Kidney capillary endothelial cell (primary cell): ENCODE data around the gene CACNA2D2.

ENCODE experiments used
- DNase-seq: peaks from one replicate; pipeline ENCODE4 v3.0.0-alpha.2; 2018; ENCODE audit warnings: low spot score

CACNA2D2 gene

GRCh38 chr3:50459785-50460184, 43.6 kb downstream of the CACNA2D2 start:
- no peak for DNase-seq

GRCh38 chr3:50457988-50458387, 45.4 kb downstream of the CACNA2D2 start:
- DNase-seq, result no peak

GRCh38 chr3:50455161-50456018, 48.0 kb downstream of the CACNA2D2 start:
- DNase-seq, result no peak

- DNase-seq, result no peak
These were observed 48.9 kb downstream of the CACNA2D2 start for GRCh38 chr3:50454481-50455070.

GRCh38 chr3:50453907-50454306, 49.5 kb downstream of the CACNA2D2 start:
- DNase-seq, result no peak

GRCh38 chr3:50450209-50450921, 53.1 kb downstream of the CACNA2D2 start:
- DNase-seq, result no peak

GRCh38 chr3:50448752-50449539, 54.5 kb downstream of the CACNA2D2 start:
- DNase-seq, result no peak

GRCh38 chr3:50447290-50447840, 56.1 kb downstream of the CACNA2D2 start:
- no peak for DNase-seq

GRCh38 chr3:50445919-50446318, 57.5 kb downstream of the CACNA2D2 start:
- no peak for DNase-seq

- no peak for DNase-seq
These were observed 58.7 kb downstream of the CACNA2D2 start for GRCh38 chr3:50444782-50445181.

- no peak for DNase-seq
These were observed 59.2 kb downstream of the CACNA2D2 start for GRCh38 chr3:50444213-50444612.

- DNase-seq, result no peak
These were observed 60.4 kb downstream of the CACNA2D2 start for GRCh38 chr3:50442945-50443579.

GRCh38 chr3:50441424-50442217, 61.8 kb downstream of the CACNA2D2 start:
- DNase-seq, result no peak

GRCh38 chr3:50436114-50436674, 67.2 kb downstream of the CACNA2D2 start:
- peak; percentile 55 for DNase-seq

- no peak for DNase-seq
These were observed 67.9 kb downstream of the CACNA2D2 start for GRCh38 chr3:50435371-50436113.

- no peak for DNase-seq
These were observed 69.5 kb downstream of the CACNA2D2 start for GRCh38 chr3:50433954-50434353.

GRCh38 chr3:50430950-50431435, 72.4 kb downstream of the CACNA2D2 start:
- no peak for DNase-seq

- DNase-seq, result no peak
These were observed 73.2 kb downstream of the CACNA2D2 start for GRCh38 chr3:50430191-50430590.

GRCh38 chr3:50428007-50428633, 75.3 kb downstream of the CACNA2D2 start:
- DNase-seq, result no peak
